ENCODE measurements around the gene UBE2Q1.

Gene UBE2Q1

GRCh38 chr1:154501423-154502065, 56.9 kb downstream of the UBE2Q1 start:
- H3K27me3 ChIP-seq: peaks cover 62% of the 10 kb centered on the region
- DNase-seq: no peak
- peaks cover 12% of the 10 kb centered on the region for H3K9me3 ChIP-seq
- TF ChIP-seq CTCF (IDR thresholded peaks at IDR 0.05; ENCODE audit: low read depth, low read length): no peak
- H3K4me1 ChIP-seq: no peaks in the 10 kb centered on the region
- H3K4me3 ChIP-seq (ENCODE audit: low read depth, low read length): no peak overlapping the region
- no peaks in the 10 kb centered on the region for H3K36me3 ChIP-seq

GRCh38 chr1:154500533-154500932, 57.9 kb downstream of the UBE2Q1 start:
- no peaks in the 10 kb centered on the region for H3K36me3 ChIP-seq
- DNase-seq: no peak
- peaks cover 59% of the 10 kb centered on the region for H3K27me3 ChIP-seq
- H3K4me1 ChIP-seq: no peaks in the 10 kb centered on the region
- no peak for TF ChIP-seq CTCF (IDR thresholded peaks at IDR 0.05; ENCODE audit: low read depth, low read length)
- H3K9me3 ChIP-seq: peaks cover 12% of the 10 kb centered on the region
- H3K4me3 ChIP-seq (ENCODE audit: low read depth, low read length): no peak overlapping the region

GRCh38 chr1:154499446-154499845, 59.0 kb downstream of the UBE2Q1 start:
- Histone ChIP-seq H3K9me3 (peaks cover 12% of the 10 kb centered on the region), H3K36me3 (no peaks in the 10 kb centered on the region), H3K27me3 (peaks cover 51% of the 10 kb centered on the region), H3K4me1 (no peaks in the 10 kb centered on the region), H3K4me3 (ENCODE audit: low read depth, low read length) (no peak overlapping the region)
- DNase-seq: no peak
- TF ChIP-seq CTCF (IDR thresholded peaks at IDR 0.05; ENCODE audit: low read depth, low read length): no peak
